ENCODE measurements around the gene SON.

DNA sequence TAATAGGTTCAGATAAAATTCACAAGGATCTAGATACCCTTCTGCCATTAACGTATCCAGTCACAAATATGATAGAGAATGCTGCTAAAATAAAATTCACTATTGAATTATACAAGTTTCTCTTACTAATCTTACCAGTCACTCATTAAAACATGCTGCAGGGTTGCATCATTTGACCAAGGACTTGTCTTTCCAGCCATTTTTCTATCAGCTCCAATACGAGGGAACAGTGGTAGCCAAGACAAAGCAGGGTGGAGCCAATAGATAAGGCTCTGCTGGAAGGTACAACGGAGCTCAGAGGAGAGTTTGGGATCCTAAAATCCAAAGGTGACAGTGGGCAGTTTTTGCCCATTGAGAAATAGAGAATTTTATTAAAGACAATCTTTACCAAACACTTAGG is 41.6 kb downstream of the SON start:
- TF ChIP-seq, protein P1, sequence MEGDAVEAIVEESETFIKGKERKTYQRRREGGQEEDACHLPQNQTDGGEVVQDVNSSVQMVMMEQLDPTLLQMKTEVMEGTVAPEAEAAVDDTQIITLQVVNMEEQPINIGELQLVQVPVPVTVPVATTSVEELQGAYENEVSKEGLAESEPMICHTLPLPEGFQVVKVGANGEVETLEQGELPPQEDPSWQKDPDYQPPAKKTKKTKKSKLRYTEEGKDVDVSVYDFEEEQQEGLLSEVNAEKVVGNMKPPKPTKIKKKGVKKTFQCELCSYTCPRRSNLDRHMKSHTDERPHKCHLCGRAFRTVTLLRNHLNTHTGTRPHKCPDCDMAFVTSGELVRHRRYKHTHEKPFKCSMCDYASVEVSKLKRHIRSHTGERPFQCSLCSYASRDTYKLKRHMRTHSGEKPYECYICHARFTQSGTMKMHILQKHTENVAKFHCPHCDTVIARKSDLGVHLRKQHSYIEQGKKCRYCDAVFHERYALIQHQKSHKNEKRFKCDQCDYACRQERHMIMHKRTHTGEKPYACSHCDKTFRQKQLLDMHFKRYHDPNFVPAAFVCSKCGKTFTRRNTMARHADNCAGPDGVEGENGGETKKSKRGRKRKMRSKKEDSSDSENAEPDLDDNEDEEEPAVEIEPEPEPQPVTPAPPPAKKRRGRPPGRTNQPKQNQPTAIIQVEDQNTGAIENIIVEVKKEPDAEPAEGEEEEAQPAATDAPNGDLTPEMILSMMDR (conservative IDR thresholded peaks at IDR 0.05; ENCODE audit: low read depth, low read length), result no peak
- no peak for TF ChIP-seq POLR2A (IDR thresholded peaks at IDR 0.05; ENCODE audit: low read depth, low read length)
- TF ChIP-seq, protein P2, sequence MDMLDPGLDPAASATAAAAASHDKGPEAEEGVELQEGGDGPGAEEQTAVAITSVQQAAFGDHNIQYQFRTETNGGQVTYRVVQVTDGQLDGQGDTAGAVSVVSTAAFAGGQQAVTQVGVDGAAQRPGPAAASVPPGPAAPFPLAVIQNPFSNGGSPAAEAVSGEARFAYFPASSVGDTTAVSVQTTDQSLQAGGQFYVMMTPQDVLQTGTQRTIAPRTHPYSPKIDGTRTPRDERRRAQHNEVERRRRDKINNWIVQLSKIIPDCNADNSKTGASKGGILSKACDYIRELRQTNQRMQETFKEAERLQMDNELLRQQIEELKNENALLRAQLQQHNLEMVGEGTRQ (IDR thresholded peaks at IDR 0.05; ENCODE audit: low read depth, low read length), result no peak
- TF ChIP-seq MAFK (IDR thresholded peaks at IDR 0.05; ENCODE audit: low read depth, low read length), result no peak
- no peak for TF ChIP-seq BHLHE40 (IDR thresholded peaks at IDR 0.05; ENCODE audit: low read depth, low read length)
- TF ChIP-seq, protein P3, sequence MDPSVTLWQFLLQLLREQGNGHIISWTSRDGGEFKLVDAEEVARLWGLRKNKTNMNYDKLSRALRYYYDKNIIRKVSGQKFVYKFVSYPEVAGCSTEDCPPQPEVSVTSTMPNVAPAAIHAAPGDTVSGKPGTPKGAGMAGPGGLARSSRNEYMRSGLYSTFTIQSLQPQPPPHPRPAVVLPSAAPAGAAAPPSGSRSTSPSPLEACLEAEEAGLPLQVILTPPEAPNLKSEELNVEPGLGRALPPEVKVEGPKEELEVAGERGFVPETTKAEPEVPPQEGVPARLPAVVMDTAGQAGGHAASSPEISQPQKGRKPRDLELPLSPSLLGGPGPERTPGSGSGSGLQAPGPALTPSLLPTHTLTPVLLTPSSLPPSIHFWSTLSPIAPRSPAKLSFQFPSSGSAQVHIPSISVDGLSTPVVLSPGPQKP (IDR thresholded peaks at IDR 0.05; ENCODE audit: borderline replicate concordance, low read depth, low read length), result no peak
- TF ChIP-seq CEBPB (IDR thresholded peaks at IDR 0.05; ENCODE audit: low read depth, low read length), result no peak
- no peak for TF ChIP-seq MXI1 (IDR thresholded peaks at IDR 0.05; ENCODE audit: borderline replicate concordance, low read depth, low read length)
- TF ChIP-seq RCOR1 (IDR thresholded peaks at IDR 0.05; ENCODE audit: insufficient replicate concordance, low read length), result no peak

All from IMR-90 (cell line).